ENCODE data around the gene ISOC2.

Gene ISOC2

GRCh38 chr19:55473225-55474012, 12.0 kb upstream of the ISOC2 start:
- no peaks in the 10 kb centered on the region for H3F3A ChIP-seq (ENCODE audit: insufficient read depth, low read length)
- H3K4me2 ChIP-seq (ENCODE audit: low read length), result no peak overlapping the region
- H2AFZ ChIP-seq (ENCODE audit: low read length), result no peak overlapping the region
- H3K9me2 ChIP-seq (ENCODE audit: low read depth, low read length), result no peaks in the 10 kb centered on the region
- H3K79me2 ChIP-seq (ENCODE audit: insufficient read depth, low read length), result no peaks in the 10 kb centered on the region
- H3K9ac ChIP-seq (ENCODE audit: low read length), result no peak overlapping the region
- no peaks in the 10 kb centered on the region for H3K9me3 ChIP-seq (ENCODE audit: low read length)
- H3K27ac ChIP-seq (ENCODE audit: low read depth, low read length, poor library complexity, severe bottlenecking), result no peak overlapping the region
- H3K27me3 ChIP-seq (ENCODE audit: insufficient read depth, low read length), result no peaks in the 10 kb centered on the region
- H3K36me3 ChIP-seq (ENCODE audit: insufficient read depth, low read length), result no peaks in the 10 kb centered on the region
- TF ChIP-seq EZH2 (IDR thresholded peaks at IDR 0.05; ENCODE audit: borderline replicate concordance, low read length) (no peak), CTCF (IDR thresholded peaks at IDR 0.05; ENCODE audit: low read length) (no peak)
- H4K20me1 ChIP-seq (ENCODE audit: insufficient read depth, low read length), result no peaks in the 10 kb centered on the region
- H3K4me1 ChIP-seq (ENCODE audit: insufficient read depth, low read length, severe bottlenecking), result peaks cover 17% of the 10 kb centered on the region
- no peak overlapping the region for H3K4me3 ChIP-seq (ENCODE audit: low read depth, low read length, poor library complexity, severe bottlenecking)

- Histone ChIP-seq H3K36me3 (ENCODE audit: insufficient read depth, low read length) (no peaks in the 10 kb centered on the region), H2AFZ (ENCODE audit: low read length) (no peak overlapping the region), H3K9me3 (ENCODE audit: low read length) (no peaks in the 10 kb centered on the region), H3F3A (ENCODE audit: insufficient read depth, low read length) (no peaks in the 10 kb centered on the region), H3K27me3 (ENCODE audit: insufficient read depth, low read length) (no peaks in the 10 kb centered on the region), H3K79me2 (ENCODE audit: insufficient read depth, low read length) (no peaks in the 10 kb centered on the region), H4K20me1 (ENCODE audit: insufficient read depth, low read length) (no peaks in the 10 kb centered on the region), H3K4me1 (ENCODE audit: insufficient read depth, low read length, severe bottlenecking) (peaks cover 9% of the 10 kb centered on the region), H3K4me2 (ENCODE audit: low read length) (no peak overlapping the region), H3K4me3 (ENCODE audit: low read depth, low read length, poor library complexity, severe bottlenecking) (no peak overlapping the region), H3K27ac (ENCODE audit: low read depth, low read length, poor library complexity, severe bottlenecking) (no peak overlapping the region), H3K9me2 (ENCODE audit: low read depth, low read length) (no peaks in the 10 kb centered on the region), H3K9ac (ENCODE audit: low read length) (no peak overlapping the region)
- TF ChIP-seq CTCF (IDR thresholded peaks at IDR 0.05; ENCODE audit: low read length), result no peak
- TF ChIP-seq EZH2 (IDR thresholded peaks at IDR 0.05; ENCODE audit: borderline replicate concordance, low read length), result no peak
Observed at GRCh38 chr19:55472463-55472862, 11.0 kb upstream of the ISOC2 start.

GRCh38 chr19:55471266-55471665, 9.8 kb upstream of the ISOC2 start:
- Histone ChIP-seq H3K4me2 (ENCODE audit: low read length) (no peak overlapping the region), H3K9ac (ENCODE audit: low read length) (no peak overlapping the region), H3K4me3 (ENCODE audit: low read depth, low read length, poor library complexity, severe bottlenecking) (no peak overlapping the region), H3K27ac (ENCODE audit: low read depth, low read length, poor library complexity, severe bottlenecking) (no peak overlapping the region), H3K9me3 (ENCODE audit: low read length) (no peaks in the 10 kb centered on the region), H4K20me1 (ENCODE audit: insufficient read depth, low read length) (no peaks in the 10 kb centered on the region), H3K4me1 (ENCODE audit: insufficient read depth, low read length, severe bottlenecking) (peaks cover 7% of the 10 kb centered on the region), H3F3A (ENCODE audit: insufficient read depth, low read length) (no peaks in the 10 kb centered on the region), H3K79me2 (ENCODE audit: insufficient read depth, low read length) (no peaks in the 10 kb centered on the region), H3K36me3 (ENCODE audit: insufficient read depth, low read length) (no peaks in the 10 kb centered on the region), H3K9me2 (ENCODE audit: low read depth, low read length) (no peaks in the 10 kb centered on the region), H2AFZ (ENCODE audit: low read length) (no peak overlapping the region), H3K27me3 (ENCODE audit: insufficient read depth, low read length) (no peaks in the 10 kb centered on the region)
- TF ChIP-seq CTCF (IDR thresholded peaks at IDR 0.05; ENCODE audit: low read length) (no peak), EZH2 (IDR thresholded peaks at IDR 0.05; ENCODE audit: borderline replicate concordance, low read length) (no peak)

All from OCI-LY1 (cell line).